B cell (primary cell): ENCODE measurements around the gene CCDC6. TPM values are rescaled to one million over a fixed set of nuclear protein-coding genes. Genes with fewer than 3 reads are reported as not detected.

Experiments used
- ATAC-seq: fragments of 200-7000 bp; cut with Tn5 transposase; one replicate; pipeline ENCODE4 v1.10.0; 2021; ENCODE audit warnings: low read depth, mild to moderate bottlenecking, moderate number of reproducible peaks, moderate library complexity
- CTCF ChIA-PET: fragments of 350-600 bp; sonication (Branson Sonifier 250); formaldehyde crosslinking; loops from one replicate; lab custom pipeline; 2021; ENCODE audit warnings: antibody characterized with exemption, inconsistent platforms; lab: Charles Lee
- POLR2A ChIA-PET: fragments of 350-600 bp; sonication (Branson Sonifier 250); formaldehyde crosslinking; loops from one replicate; lab custom pipeline; 2021; ENCODE audit warnings: antibody characterized with exemption; lab: Charles Lee
- DNase-seq: peaks from one replicate; pipeline ENCODE4 v3.0.0; 2013
- H2AFZ ChIP-seq: 2 replicates; pipeline ENCODE4 v1.6.1; 2012; ENCODE audit warnings: mild to moderate bottlenecking, low read depth, low read length; ENCODE audit not compliant: insufficient read depth, poor library complexity, severe bottlenecking
- H3K27ac ChIP-seq, 2 donors: 1 replicate in 1 of 2; 2 replicates in 1 of 2; pipeline ENCODE4 v1.5.1; 2012 to 2013; ENCODE audit warnings: low read length in 2 of 2, mild to moderate bottlenecking in 2 of 2, moderate library complexity in 1 of 2
- H3K27me3 ChIP-seq, 4 experiments: fragments of 200-600 bp in 1 of 4; sonication (generic) in 1 of 4; replicated peaks in 1 of 4; 1 replicate in 2 of 4; 2 replicates in 2 of 4; pipeline versions ENCODE4 v1.6.1 to v1.7.0; 2013 to 2016; ENCODE audit warnings: low read length in 3 of 4, mild to moderate bottlenecking in 2 of 4, mixed read lengths in 1 of 4, moderate library complexity in 1 of 4; ENCODE audit not compliant: insufficient read depth in 4 of 4, control insufficient read depth in 3 of 4; ENCODE audit errors: control extremely low read depth in 1 of 4
- H3K36me3 ChIP-seq, 2 experiments: replicated peaks in 1 of 2; 1 replicate in 1 of 2; 2 replicates in 1 of 2; pipeline versions ENCODE4 v1.6.1 to v1.7.1; 2013; ENCODE audit warnings: low read length in 1 of 2; ENCODE audit not compliant: insufficient read depth in 2 of 2, control insufficient read depth in 1 of 2; ENCODE audit errors: control extremely low read depth in 1 of 2, extremely low read depth in 1 of 2
- H3K4me1 ChIP-seq, 2 donors: fragments of 200-600 bp in 1 of 2; sonication (generic) in 1 of 2; 1 replicate in 1 of 2; 2 replicates in 1 of 2; pipeline versions ENCODE4 v1.5.1 to v1.6.1; 2013 to 2017; ENCODE audit warnings: low read length in 2 of 2; ENCODE audit not compliant: control insufficient read depth in 2 of 2, insufficient read depth in 2 of 2
- H3K4me2 ChIP-seq: replicated peaks from 2 replicates; pipeline ENCODE3; 2012; ENCODE audit warnings: mild to moderate bottlenecking, low read depth, low read length; ENCODE audit not compliant: poor library complexity, severe bottlenecking
- H3K4me3 ChIP-seq, 5 experiments: fragments of 200-600 bp in 1 of 5; sonication (generic) in 1 of 5; 1 replicate in 3 of 5; 2 replicates in 2 of 5; pipeline versions ENCODE4 v1.5.1 to v1.7.0; 2011 to 2016; ENCODE audit warnings: low read length in 4 of 5, mild to moderate bottlenecking in 4 of 5, low read depth in 2 of 5, control low read depth in 1 of 5, moderate library complexity in 1 of 5; ENCODE audit not compliant: insufficient read depth in 1 of 5; ENCODE audit errors: control extremely low read depth in 1 of 5, extremely low read depth in 1 of 5
- H3K79me2 ChIP-seq: fragments of 200-600 bp; sonication (generic); one replicate; pipeline ENCODE4 v1.6.0; 2016; ENCODE audit warnings: low read length; ENCODE audit not compliant: control insufficient read depth, insufficient read depth
- H3K9ac ChIP-seq: fragments of 200-600 bp; sonication (generic); 2 replicates; pipeline ENCODE4 v1.6.1; 2017; ENCODE audit warnings: mild to moderate bottlenecking, low read length, moderate library complexity
- H3K9me3 ChIP-seq, 3 donors: one replicate each; pipeline versions ENCODE4 v1.6.1 to v1.7.1; 2013; ENCODE audit warnings: low read length in 2 of 3; ENCODE audit not compliant: control insufficient read depth in 2 of 3, insufficient read depth in 1 of 3; ENCODE audit errors: control extremely low read depth in 1 of 3
- H4K20me1 ChIP-seq: 2 replicates; pipeline ENCODE4 v1.6.0; 2012; ENCODE audit warnings: mild to moderate bottlenecking, low read length; ENCODE audit not compliant: insufficient read depth, control insufficient read depth, poor library complexity, severe bottlenecking
- H3K27ac Mint-ChIP-seq: one replicate; pipeline ENCODE4 v1.8.0; 2021; ENCODE audit warnings: mixed read lengths
- H3K27me3 Mint-ChIP-seq: one replicate; pipeline ENCODE4 v1.8.0; 2021; ENCODE audit warnings: mixed read lengths
- H3K4me1 Mint-ChIP-seq: one replicate; pipeline ENCODE4 v1.8.0; 2021; ENCODE audit warnings: mixed read lengths
- H3K4me3 Mint-ChIP-seq: one replicate; pipeline ENCODE4 v1.8.0; 2021; ENCODE audit warnings: mixed read lengths
- H3K9me3 Mint-ChIP-seq: one replicate; pipeline ENCODE4 v1.8.0; 2022; ENCODE audit warnings: mixed read lengths; ENCODE audit not compliant: insufficient read depth
- CTCF ChIP-seq: fragments of 200-600 bp; IDR thresholded peaks from one replicate; pipeline ENCODE4 v1.8.0; 2022; ENCODE audit warnings: antibody characterized with exemption, mild to moderate bottlenecking
- EZH2 ChIP-seq: IDR thresholded peaks from 2 replicates; pipeline ENCODE4 v1.6.1; 2012; ENCODE audit warnings: borderline replicate concordance, low read depth, mild to moderate bottlenecking, moderate library complexity, low read length; ENCODE audit not compliant: insufficient read depth, poor library complexity, severe bottlenecking
- WGBS: methylation state at CpG from one replicate; pipeline ENCODE4 v1.1.5; 2013; ENCODE audit warnings: missing lambda C conversion rate; ENCODE audit not compliant: insufficient coverage; 5-methylcytosine and 5-hydroxymethylcytosine counted together
- intact Hi-C: fragments of 100-400 bp; cut with micrococcal nuclease; formaldehyde crosslinking; loops from one replicate; pipeline ENCODE4 v1.10.0; 2022
- polyA plus RNA-seq: library from polyadenylated mRNA; depleted of rRNA; stranded (reverse); fragments of >200 nt; gene quantifications from 2 replicates; pipeline ENCODE4 v1.2.3, GENCODE V29; 2012
- total RNA-seq, 2 donors: library from RNA; stranded (reverse); fragments of 120-200 nt in 1 of 2; gene quantifications; 1 replicate in 1 of 2; 2 replicates in 1 of 2; pipeline versions ENCODE4 v1.2.3 to v1.2.4, GENCODE V29; 2013 to 2022

CCDC6 gene
- total and polyA plus RNA-seq, 2 donors (not counting 1 experiment from before 2014, with no cell fraction given), result 18.2 to 30.1 TPM

- CTCF ChIA-PET, result interaction anchor here (1.1 to 1.3 kb wide), 2 partner anchors 27 to 49 kb away, joined by 3 to 4 read pairs; partner anchors contain the start of gene CCDC6
- no CpG with 5 or more reads among the region's 3 CpGs for WGBS
Measured at GRCh38 chr10:59857921-59858320, 48.4 kb downstream of the CCDC6 start.

GRCh38 chr10:59857049-59857448, 49.3 kb downstream of the CCDC6 start:
- H3K9me3 Mint-ChIP-seq, result no peaks in the 10 kb centered on the region
- ChIA-PET CTCF (interaction anchor here (6.0 kb wide), 1 partner anchor 8 kb away, joined by 44 read pairs; no protein-coding TSS in a partner anchor), POLR2A (no interaction called here)
- no peaks in the 10 kb centered on the region for H3K27me3 ChIP-seq
- H3K9me3 ChIP-seq, result peaks cover 0 to 4% (median 4%) of the 10 kb centered on the region in 3 donors
- ATAC-seq (no peak), DNase-seq (no peak)
- no peak overlapping the region for H3K27ac Mint-ChIP-seq
- no CpG with 5 or more reads among the region's 3 CpGs for WGBS
- no peak overlapping the region for H3K4me3 ChIP-seq
- H3K4me3 Mint-ChIP-seq, result no peak overlapping the region
- peaks cover 0 to 2% of the 10 kb centered on the region in 2 experiments for H3K36me3 ChIP-seq
- H3K27ac ChIP-seq, result no peak overlapping the region
- TF ChIP-seq EZH2 (no peak), CTCF (no peak)
- intact Hi-C loops, result no loop called here
- no peak overlapping the region for H2AFZ ChIP-seq
- peaks cover 100% of the 10 kb centered on the region for H3K79me2 ChIP-seq
- H3K4me1 ChIP-seq, result peaks cover 31 to 41% of the 10 kb centered on the region in 2 donors
- peaks cover 41% of the 10 kb centered on the region for H4K20me1 ChIP-seq
- peaks cover 66% of the 10 kb centered on the region for H3K4me1 Mint-ChIP-seq
- H3K4me2 ChIP-seq, result no peak overlapping the region
- H3K9ac ChIP-seq, result no peak overlapping the region
- H3K27me3 Mint-ChIP-seq, result no peaks in the 10 kb centered on the region

More at GRCh38 chr10:59857921-59858320, 48.4 kb downstream of the CCDC6 start:
- Histone ChIP-seq H3K36me3 (no peaks in the 10 kb centered on the region), H3K27ac (no peak overlapping the region), H3K9ac (no peak overlapping the region), H3K79me2 (peaks cover 99% of the 10 kb centered on the region), H4K20me1 (peaks cover 41% of the 10 kb centered on the region), H3K4me3 (no peak overlapping the region), H3K4me2 (no peak overlapping the region), H3K27me3 (no peaks in the 10 kb centered on the region), H2AFZ (no peak overlapping the region), H3K4me1 (peaks cover 23 to 32% of the 10 kb centered on the region in 2 donors), H3K9me3 (peaks cover 0 to 4% (median 4%) of the 10 kb centered on the region in 3 donors)
- TF ChIP-seq EZH2 (no peak), CTCF (no peak)
- intact Hi-C loops, result no loop called here
- no peak overlapping the region for H3K27ac Mint-ChIP-seq
- no peak for DNase-seq
- no peak for ATAC-seq
- POLR2A ChIA-PET, result no interaction called here
- no peaks in the 10 kb centered on the region for H3K27me3 Mint-ChIP-seq
- H3K4me3 Mint-ChIP-seq, result no peak overlapping the region
- peaks cover 57% of the 10 kb centered on the region for H3K4me1 Mint-ChIP-seq
- no peaks in the 10 kb centered on the region for H3K9me3 Mint-ChIP-seq
